ENCODE data around the gene DIRAS1.

DIRAS1 gene

GRCh38 chr19:2761309-2761677, 40.1 kb upstream of the DIRAS1 start:
- H3K9ac ChIP-seq (ENCODE audit: low read length), result no peak overlapping the region
- no peaks in the 10 kb centered on the region for H3K9me3 ChIP-seq (ENCODE audit: insufficient read depth, low read length)
- no peaks in the 10 kb centered on the region for H3K79me2 ChIP-seq (ENCODE audit: low read length)
- TF ChIP-seq EZH2phosphoT487 (IDR thresholded peaks at IDR 0.05; ENCODE audit: low read depth) (no peak), CTCF (IDR thresholded peaks at IDR 0.05; ENCODE audit: low read depth, low read length) (no peak)
- no peaks in the 10 kb centered on the region for H3K27me3 ChIP-seq (ENCODE audit: low read depth, low read length)
- H4K20me1 ChIP-seq (ENCODE audit: insufficient read depth, low read length), result no peaks in the 10 kb centered on the region
- H3K27ac ChIP-seq (ENCODE audit: low read length), result no peak overlapping the region
- H3K36me3 ChIP-seq (replicated peaks; ENCODE audit: low read depth, low read length), result peaks cover 47% of the 10 kb centered on the region
- H2AFZ ChIP-seq (ENCODE audit: low read depth, low read length), result no peak overlapping the region
- H3K4me1 ChIP-seq (ENCODE audit: low read length), result no peaks in the 10 kb centered on the region
- no peak overlapping the region for H3K4me2 ChIP-seq (ENCODE audit: low read length)
- H3K4me3 ChIP-seq (ENCODE audit: low read length), result no peak overlapping the region

- H3K27me3 ChIP-seq (ENCODE audit: low read depth, low read length), result no peaks in the 10 kb centered on the region
- no peaks in the 10 kb centered on the region for H3K79me2 ChIP-seq (ENCODE audit: low read length)
- H3K36me3 ChIP-seq (replicated peaks; ENCODE audit: low read depth, low read length), result peaks cover 49% of the 10 kb centered on the region
- no peak overlapping the region for H3K4me2 ChIP-seq (ENCODE audit: low read length)
- H3K4me3 ChIP-seq (ENCODE audit: low read length), result no peak overlapping the region
- no peaks in the 10 kb centered on the region for H3K9me3 ChIP-seq (ENCODE audit: insufficient read depth, low read length)
- no peaks in the 10 kb centered on the region for H3K4me1 ChIP-seq (ENCODE audit: low read length)
- H3K9ac ChIP-seq (ENCODE audit: low read length), result no peak overlapping the region
- no peaks in the 10 kb centered on the region for H4K20me1 ChIP-seq (ENCODE audit: insufficient read depth, low read length)
- TF ChIP-seq CTCF (IDR thresholded peaks at IDR 0.05; ENCODE audit: low read depth, low read length) (no peak), EZH2phosphoT487 (IDR thresholded peaks at IDR 0.05; ENCODE audit: low read depth) (no peak)
- H2AFZ ChIP-seq (ENCODE audit: low read depth, low read length), result no peak overlapping the region
- H3K27ac ChIP-seq (ENCODE audit: low read length), result no peak overlapping the region
Observed at GRCh38 chr19:2759965-2760364, 38.8 kb upstream of the DIRAS1 start.

- TF ChIP-seq CTCF (IDR thresholded peaks at IDR 0.05; ENCODE audit: low read depth, low read length) (no peak), EZH2phosphoT487 (IDR thresholded peaks at IDR 0.05; ENCODE audit: low read depth) (no peak)
- Histone ChIP-seq H3K27me3 (ENCODE audit: low read depth, low read length) (no peaks in the 10 kb centered on the region), H3K79me2 (ENCODE audit: low read length) (no peaks in the 10 kb centered on the region), H3K36me3 (replicated peaks; ENCODE audit: low read depth, low read length) (peaks cover 51% of the 10 kb centered on the region), H3K4me1 (ENCODE audit: low read length) (no peaks in the 10 kb centered on the region), H3K4me2 (ENCODE audit: low read length) (no peak overlapping the region), H3K27ac (ENCODE audit: low read length) (no peak overlapping the region), H3K9me3 (ENCODE audit: insufficient read depth, low read length) (no peaks in the 10 kb centered on the region), H2AFZ (ENCODE audit: low read depth, low read length) (no peak overlapping the region), H4K20me1 (ENCODE audit: insufficient read depth, low read length) (no peaks in the 10 kb centered on the region), H3K9ac (ENCODE audit: low read length) (no peak overlapping the region), H3K4me3 (ENCODE audit: low read length) (no peak overlapping the region)
Observed at GRCh38 chr19:2759362-2759761, 38.2 kb upstream of the DIRAS1 start.

GRCh38 chr19:2758601-2759313, 37.6 kb upstream of the DIRAS1 start:
- Histone ChIP-seq H3K79me2 (ENCODE audit: low read length) (no peaks in the 10 kb centered on the region), H3K4me1 (ENCODE audit: low read length) (no peaks in the 10 kb centered on the region), H3K4me3 (ENCODE audit: low read length) (no peak overlapping the region), H3K9me3 (ENCODE audit: insufficient read depth, low read length) (no peaks in the 10 kb centered on the region), H4K20me1 (ENCODE audit: insufficient read depth, low read length) (no peaks in the 10 kb centered on the region), H3K36me3 (replicated peaks; ENCODE audit: low read depth, low read length) (peaks cover 48% of the 10 kb centered on the region), H3K27ac (ENCODE audit: low read length) (no peak overlapping the region), H2AFZ (ENCODE audit: low read depth, low read length) (no peak overlapping the region), H3K4me2 (ENCODE audit: low read length) (no peak overlapping the region), H3K9ac (ENCODE audit: low read length) (no peak overlapping the region), H3K27me3 (ENCODE audit: low read depth, low read length) (no peaks in the 10 kb centered on the region)
- TF ChIP-seq EZH2phosphoT487 (IDR thresholded peaks at IDR 0.05; ENCODE audit: low read depth) (no peak), CTCF (IDR thresholded peaks at IDR 0.05; ENCODE audit: low read depth, low read length) (no peak)

All from OCI-LY3 (cell line).